Pancreas (tissue), 10 donors: ENCODE results near the gene GOLPH3L. TPM values are rescaled to one million over a fixed set of nuclear protein-coding genes. Genes with fewer than 3 reads are reported as not detected.
A peak's percentile ranks its signal among the peaks of the same experiment; 100 is the strongest.

ENCODE experiments used
- ATAC-seq, 4 donors: fragments of 200-7000 bp; cut with Tn5 transposase; one replicate each; pipeline versions ENCODE4 v1.8.0 to v1.9.1; 2020; ENCODE audit warnings: mild to moderate bottlenecking in 4 of 4, moderate library complexity in 4 of 4
- DNase-seq, 6 donors: peaks; one replicate each; pipeline ENCODE4 v3.0.0-alpha.2; 2020
- FAIRE-seq: peaks from 2 replicates; lab custom pipeline; 2012; peaks lifted over from hg19 to GRCh38; lab: Jason Lieb, UNC
- H3K27ac ChIP-seq, 4 donors: fragments of 200-600 bp; sonication (generic); 1 replicate in 3 of 4; 2 replicates in 1 of 4; pipeline versions ENCODE4 v1.5.0 to v1.8.0; 2020
- H3K27me3 ChIP-seq, 4 donors: fragments of 200-600 bp; one replicate each; pipeline ENCODE4 v1.8.0; 2021
- H3K36me3 ChIP-seq, 3 donors: fragments of 200-600 bp; sonication (generic) in 1 of 3; one replicate each; pipeline versions ENCODE4 v1.5.0 to v1.8.0; 2020 to 2021
- H3K4me1 ChIP-seq, 3 donors: fragments of 200-600 bp; one replicate each; pipeline ENCODE4 v1.8.0; 2021
- H3K4me3 ChIP-seq, 4 donors: fragments of 200-600 bp; sonication (generic) in 2 of 4; one replicate each; pipeline versions ENCODE4 v1.5.0 to v1.8.0; 2020 to 2021
- H3K9me3 ChIP-seq, 4 donors: fragments of 200-600 bp; one replicate each; pipeline ENCODE4 v1.8.0; 2021
- WGBS, 2 donors: extraction: QIAGEN DNeasy Blood & Tissue Kit; methylation state at CpG; one replicate each; pipeline ENCODE4 v1.1.7; 2013; 5-methylcytosine and 5-hydroxymethylcytosine counted together
- intact Hi-C, 3 donors: fragments of 100-400 bp; cut with DNase I; formaldehyde crosslinking; loops; one replicate each; pipeline versions ENCODE4 v1.11.1 to v1.14.2; 2022
- polyA plus RNA-seq, 2 donors: library from polyadenylated mRNA; stranded (reverse); fragments of 200-250 nt; gene quantifications; one replicate each; pipeline ENCODE4 v1.2.3, GENCODE V29; 2013
- total RNA-seq, 6 donors: library from RNA; stranded (reverse); fragmentation: NEBNext Ultra II Directional in 4 of 6; extraction: Animal tissue kit (Norgen Biotek cat#: 25700) in 4 of 6; gene quantifications; one replicate each; pipeline versions ENCODE4 v1.2.1 to v1.2.4, GENCODE V29; 2021 to 2023
- TF ChIP-seq, protein P1 (sequence below), 4 donors: fragments of 200-600 bp; sonication (generic) in 3 of 4; IDR thresholded peaks; one replicate each; pipeline versions ENCODE4 v1.5.0 to v1.8.0; 2021; ENCODE audit warnings: antibody characterized with exemption in 4 of 4
- donor health status: healthy with polysubstance abuse.
- donor health status: DM: no; HTN: no; CAD: no; lungs with moderate emphysema.
- donor health status: DM: no; HTN: no; CAD: no.
- donor health status: control.
- donor health status: control.
- donor health status: Bipolar disorder and iron deficiency.
- donor health status: DM: yes; HTN: yes; CAD: no.
- donor health status: DM: no; HTN: no; CAD: no.
- donor health status: DM: no; HTN: no; CAD: no.
- donor health status: DM: yes; HTN: yes; CAD: no.

GOLPH3L gene
- total and polyA plus RNA-seq, 8 donors, result 10.5 to 34.8 (median 23.3) TPM

DNA sequence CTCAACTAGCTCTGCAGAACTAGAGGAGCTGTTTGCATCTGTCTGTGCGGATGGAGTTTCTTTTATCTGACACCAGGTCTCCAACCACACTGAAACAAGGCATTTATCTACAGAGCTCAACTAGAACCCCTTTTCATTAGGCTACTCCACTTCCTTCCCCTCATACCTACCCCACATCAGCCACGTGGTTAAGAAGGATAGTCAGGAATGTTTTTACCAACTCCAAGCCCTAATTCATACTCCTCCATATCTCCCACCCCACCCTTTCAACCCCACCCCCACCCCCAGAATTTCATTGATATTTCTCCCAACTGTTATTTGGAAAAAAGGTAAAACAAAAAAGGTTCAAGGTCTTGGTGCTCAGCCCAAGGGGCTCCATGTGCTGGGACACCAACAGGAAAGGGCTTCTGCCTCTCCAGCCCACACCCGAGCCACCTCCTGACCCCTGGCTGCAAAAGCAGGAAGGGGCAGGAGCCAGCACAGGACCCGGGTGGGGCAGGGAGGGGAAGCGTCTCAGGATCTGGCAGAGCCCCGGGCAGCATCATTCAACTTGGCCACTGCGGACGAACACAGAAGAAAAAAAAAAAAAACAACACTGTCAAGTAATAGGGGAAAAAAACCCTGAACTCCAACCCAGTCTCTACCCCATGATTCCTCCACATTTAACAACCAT lies 74.5 kb downstream of the GOLPH3L start:
- ATAC-seq, result no peak

DNA sequence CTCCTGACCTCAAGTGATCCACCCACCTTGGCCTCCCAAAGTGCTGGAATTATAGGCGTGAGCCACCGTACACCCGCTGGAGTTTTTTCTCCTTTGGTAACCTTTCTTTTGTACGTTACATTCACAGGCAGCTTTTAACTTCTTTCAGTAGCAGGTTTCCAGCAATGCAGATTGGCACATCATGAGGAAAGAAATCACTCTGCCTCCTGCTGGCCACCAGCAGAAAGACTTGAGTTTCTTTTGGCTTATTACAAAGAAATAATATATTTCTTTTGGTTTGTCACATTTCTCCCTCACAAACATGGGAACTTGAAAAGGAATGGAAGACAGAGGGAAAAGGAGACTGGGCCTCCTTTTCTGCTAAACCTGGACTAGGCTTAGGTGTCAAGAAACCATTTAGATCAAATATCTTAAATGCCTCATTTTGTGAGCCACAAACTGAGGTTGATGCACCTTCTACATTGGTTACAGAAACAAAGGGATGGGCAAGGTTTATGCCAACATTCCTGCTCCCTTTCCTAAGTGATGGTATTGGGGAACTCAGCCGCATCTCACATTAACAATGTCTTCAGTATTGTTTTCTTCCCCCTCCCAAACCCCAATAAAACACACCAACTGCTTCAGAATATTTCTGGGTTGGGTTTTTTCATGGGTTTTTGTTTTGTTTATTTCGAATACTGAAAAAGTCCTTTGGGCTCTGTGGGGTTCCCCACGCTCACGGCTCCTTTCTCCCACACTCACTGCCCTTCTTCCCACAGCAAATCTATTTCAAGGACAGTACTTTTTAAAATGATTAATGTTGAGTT lies 75.3 kb downstream of the GOLPH3L start:
- peak in 3 of 4 donors; percentile 54 to 58 (median 57) for ATAC-seq
- Histone ChIP-seq H3K27ac (peak overlapping the region in 2 of 4 donors; percentile 28 to 38), H3K36me3 (peaks cover 0 to 32% (median 10%) of the 10 kb centered on the region in 3 donors), H3K27me3 (no peaks in the 10 kb centered on the region), H3K4me3 (no peak overlapping the region), H3K4me1 (peaks cover 0 to 27% (median 0%) of the 10 kb centered on the region in 3 donors), H3K9me3 (no peaks in the 10 kb centered on the region)
- DNase-seq, result peak in 2 of 6 donors; percentile 55 to 58
- intact Hi-C loops, result loop anchor here in 1 of 3 donors (5.0 kb wide), 1 partner anchor 59 kb away; no protein-coding TSS in a partner anchor
- 45 to 48% methylated on average over 8 of the region's 8 CpGs for WGBS, 2 donors
- TF ChIP-seq, protein P1, sequence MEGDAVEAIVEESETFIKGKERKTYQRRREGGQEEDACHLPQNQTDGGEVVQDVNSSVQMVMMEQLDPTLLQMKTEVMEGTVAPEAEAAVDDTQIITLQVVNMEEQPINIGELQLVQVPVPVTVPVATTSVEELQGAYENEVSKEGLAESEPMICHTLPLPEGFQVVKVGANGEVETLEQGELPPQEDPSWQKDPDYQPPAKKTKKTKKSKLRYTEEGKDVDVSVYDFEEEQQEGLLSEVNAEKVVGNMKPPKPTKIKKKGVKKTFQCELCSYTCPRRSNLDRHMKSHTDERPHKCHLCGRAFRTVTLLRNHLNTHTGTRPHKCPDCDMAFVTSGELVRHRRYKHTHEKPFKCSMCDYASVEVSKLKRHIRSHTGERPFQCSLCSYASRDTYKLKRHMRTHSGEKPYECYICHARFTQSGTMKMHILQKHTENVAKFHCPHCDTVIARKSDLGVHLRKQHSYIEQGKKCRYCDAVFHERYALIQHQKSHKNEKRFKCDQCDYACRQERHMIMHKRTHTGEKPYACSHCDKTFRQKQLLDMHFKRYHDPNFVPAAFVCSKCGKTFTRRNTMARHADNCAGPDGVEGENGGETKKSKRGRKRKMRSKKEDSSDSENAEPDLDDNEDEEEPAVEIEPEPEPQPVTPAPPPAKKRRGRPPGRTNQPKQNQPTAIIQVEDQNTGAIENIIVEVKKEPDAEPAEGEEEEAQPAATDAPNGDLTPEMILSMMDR (IDR thresholded peaks at IDR 0.05), result peak; percentile 14 to 53 (median 32)
- no peak for FAIRE-seq

More for the DNA sequence above, 74.5 kb downstream of the GOLPH3L start:
- FAIRE-seq (no peak), DNase-seq (no peak)
- TF ChIP-seq, protein P1 (IDR thresholded peaks at IDR 0.05), result no peak
- no peaks in the 10 kb centered on the region for H3K9me3 ChIP-seq
- H3K27me3 ChIP-seq, result no peaks in the 10 kb centered on the region
- intact Hi-C loops, result loop anchor here in 1 of 3 donors (5.0 kb wide), 1 partner anchor 60 kb away; no protein-coding TSS in a partner anchor
- H3K4me1 ChIP-seq, result peaks cover 0 to 28% (median 3%) of the 10 kb centered on the region in 3 donors
- WGBS, 2 donors, result 36 to 44% methylated on average over 8 of the region's 8 CpGs
- peak overlapping the region in 2 of 4 donors; percentile 28 to 38 for H3K27ac ChIP-seq
- H3K36me3 ChIP-seq, result peaks cover 0 to 36% (median 10%) of the 10 kb centered on the region in 3 donors
- no peak overlapping the region for H3K4me3 ChIP-seq

DNA sequence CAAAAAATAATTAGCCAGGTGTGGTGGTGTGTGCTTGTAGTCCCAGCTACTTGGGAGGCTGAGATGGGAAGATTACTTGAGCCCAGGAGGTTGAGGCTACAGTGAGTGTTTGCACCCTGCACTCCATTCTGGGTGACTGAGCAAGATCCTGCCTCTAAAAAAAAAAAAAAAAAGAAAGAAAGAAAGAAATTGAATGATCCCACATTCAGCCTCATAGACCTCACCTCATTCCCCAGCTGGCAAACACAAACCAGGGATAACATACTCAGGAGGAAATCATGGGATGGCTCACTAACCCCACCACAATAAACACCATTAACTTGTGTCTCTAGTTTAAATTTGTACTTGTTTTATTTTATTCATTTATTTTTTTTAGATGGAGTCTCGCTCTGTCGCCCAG lies 76.0 kb downstream of the GOLPH3L start:
- Histone ChIP-seq H3K9me3 (no peaks in the 10 kb centered on the region), H3K36me3 (peaks cover 0 to 24% (median 10%) of the 10 kb centered on the region in 3 donors), H3K27ac (peak overlapping the region in 2 of 4 donors; percentile 62 to 72), H3K27me3 (no peaks in the 10 kb centered on the region), H3K4me3 (no peak overlapping the region), H3K4me1 (peaks cover 0 to 27% (median 0%) of the 10 kb centered on the region in 3 donors)
- ATAC-seq (no peak), DNase-seq (no peak), FAIRE-seq (no peak)
- TF ChIP-seq, protein P1 (IDR thresholded peaks at IDR 0.05), result no peak
- 97 to 98% methylated on average over 2 of the region's 2 CpGs for whole genome bisulfite sequencing, 2 donors
- intact Hi-C loops, result loop anchor here in 1 of 3 donors (5.0 kb wide), 1 partner anchor 59 kb away; no protein-coding TSS in a partner anchor

DNA sequence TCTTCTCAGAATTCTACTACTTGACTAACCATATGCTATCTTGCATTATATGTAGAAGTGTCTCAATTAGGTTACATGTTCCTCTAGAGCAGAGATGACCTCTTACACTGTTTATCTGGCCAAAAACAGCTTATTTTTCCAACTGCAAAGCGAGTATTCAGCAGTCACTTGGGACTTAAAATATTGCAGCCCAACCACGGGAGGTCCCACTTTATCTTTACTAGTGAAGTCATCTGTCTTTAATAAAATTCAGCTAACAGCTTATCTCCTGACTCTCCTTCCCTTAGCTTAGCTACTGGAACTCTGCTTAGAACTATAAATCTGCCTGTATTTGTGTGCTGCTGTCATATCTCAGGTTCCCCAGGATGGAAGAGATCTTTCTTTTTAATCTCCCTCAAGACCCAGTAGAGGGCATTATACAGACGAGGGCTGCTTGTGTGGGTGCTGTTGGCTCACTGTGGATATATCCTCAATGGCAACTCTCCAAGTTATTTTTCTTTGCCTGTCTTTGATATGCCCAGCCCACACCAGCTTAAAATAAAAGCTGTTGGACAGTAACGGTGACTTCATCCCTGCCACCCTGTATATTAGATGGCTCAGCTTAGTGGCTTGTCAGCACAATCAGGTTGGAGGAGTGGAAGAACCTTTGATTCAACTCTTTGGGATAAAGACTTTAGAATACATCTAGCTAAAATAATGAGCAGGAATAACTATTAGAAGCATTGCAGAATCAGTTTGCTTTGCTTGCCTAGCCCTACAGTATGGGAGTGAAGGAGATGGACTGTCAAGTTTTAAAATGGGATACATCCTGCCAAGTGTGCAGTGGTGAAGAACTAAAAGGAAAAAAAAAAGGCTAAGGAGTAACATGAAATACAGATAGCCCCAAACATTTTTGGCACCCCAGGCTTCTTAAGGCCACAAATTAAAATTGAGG lies 77.1 kb downstream of the GOLPH3L start:
- H3K9me3 ChIP-seq, result no peaks in the 10 kb centered on the region
- ATAC-seq (peak; percentile 75 to 89 (median 84)), FAIRE-seq (no peak), DNase-seq (peak in 3 of 6 donors; percentile 46 to 58 (median 54))
- peak overlapping the region in 3 of 4 donors; percentile 23 to 72 (median 62) for H3K27ac ChIP-seq
- H3K4me1 ChIP-seq, result peaks cover 0 to 27% (median 0%) of the 10 kb centered on the region in 3 donors
- no peaks in the 10 kb centered on the region for H3K27me3 ChIP-seq
- H3K36me3 ChIP-seq, result peaks cover 0 to 15% (median 10%) of the 10 kb centered on the region in 3 donors
- no peak overlapping the region for H3K4me3 ChIP-seq
- TF ChIP-seq, protein P1 (IDR thresholded peaks at IDR 0.05), result no peak
- 15 to 16% methylated on average over 4 of the region's 4 CpGs for WGBS, 2 donors
- intact Hi-C loops, result loop anchor here in 1 of 3 donors (5.0 kb wide), 1 partner anchor 58 kb away; no protein-coding TSS in a partner anchor
